H9 (cell line): Measurements from ENCODE around the gene FFAR3. TPM values are rescaled to one million over a fixed set of nuclear protein-coding genes. Genes with fewer than 3 reads are reported as not detected.

Source experiments
- DNase-seq: peaks from one replicate; pipeline ENCODE4 v3.0.0-alpha.2; 2017
- H2AFZ ChIP-seq: one replicate; pipeline ENCODE4 v1.6.1; 2013; ENCODE audit warnings: mild to moderate bottlenecking, low read length, control low read depth, moderate library complexity
- H2AK5ac ChIP-seq: 2 replicates; pipeline ENCODE4 v1.6.1; 2013; ENCODE audit warnings: low read length, control low read depth, mixed read lengths; ENCODE audit not compliant: insufficient read length
- H2BK120ac ChIP-seq: one replicate; pipeline ENCODE4 v1.6.1; 2013; ENCODE audit warnings: low read depth, mild to moderate bottlenecking, low read length, control low read depth, inconsistent platforms; ENCODE audit not compliant: poor library complexity, severe bottlenecking
- H2BK12ac ChIP-seq: 2 replicates; pipeline ENCODE4 v1.6.1; 2013; ENCODE audit warnings: low read length, control low read depth, mixed read lengths, low read depth; ENCODE audit not compliant: insufficient read length
- H2BK15ac ChIP-seq: 2 replicates; pipeline ENCODE4 v1.6.1; 2013; ENCODE audit warnings: low read depth, low read length, control low read depth
- H2BK20ac ChIP-seq: one replicate; pipeline ENCODE4 v1.6.1; 2013; ENCODE audit warnings: low read depth, mild to moderate bottlenecking, low read length, control low read depth, inconsistent platforms; ENCODE audit not compliant: poor library complexity, severe bottlenecking
- H2BK5ac ChIP-seq: 2 replicates; pipeline ENCODE4 v1.6.1; 2013; ENCODE audit warnings: low read length, control low read depth, mixed read lengths; ENCODE audit not compliant: insufficient read length
- H3K14ac ChIP-seq: 2 replicates; pipeline ENCODE4 v1.6.1; 2013; ENCODE audit warnings: low read length, control low read depth; ENCODE audit not compliant: insufficient read depth
- H3K18ac ChIP-seq: 2 replicates; pipeline ENCODE4 v1.6.1; 2013; ENCODE audit warnings: low read depth, mild to moderate bottlenecking, mixed read lengths, low read length, control low read depth; ENCODE audit not compliant: insufficient read length
- H3K23ac ChIP-seq: 2 replicates; pipeline ENCODE4 v1.6.1; 2013; ENCODE audit warnings: low read length, control low read depth, mixed read lengths, low read depth; ENCODE audit not compliant: insufficient read length
- H3K23me2 ChIP-seq: 2 replicates; pipeline ENCODE4 v1.6.1; 2013; ENCODE audit warnings: low read depth, mild to moderate bottlenecking, mixed read lengths, low read length, control low read depth; ENCODE audit not compliant: insufficient read length, poor library complexity, severe bottlenecking
- H3K27ac ChIP-seq: 2 replicates; pipeline ENCODE4 v1.5.1; 2013; ENCODE audit warnings: low read length, control low read depth, mixed read lengths, low read depth; ENCODE audit not compliant: insufficient read length
- H3K27me3 ChIP-seq: 2 replicates; pipeline ENCODE4 v1.6.1; 2013; ENCODE audit warnings: low read length, control low read depth, inconsistent platforms; ENCODE audit not compliant: insufficient read depth
- H3K4ac ChIP-seq: 2 replicates; pipeline ENCODE4 v1.6.1; 2013; ENCODE audit warnings: low read depth, mild to moderate bottlenecking, control low read depth, inconsistent platforms, low read length, moderate library complexity
- H3K4me1 ChIP-seq: 2 replicates; pipeline ENCODE4 v1.6.1; 2013; ENCODE audit warnings: low read length, control low read depth, inconsistent platforms; ENCODE audit not compliant: insufficient read depth
- H3K4me2 ChIP-seq: 2 replicates; pipeline ENCODE4 v1.6.1; 2013; ENCODE audit warnings: low read length, control low read depth, mixed read lengths; ENCODE audit not compliant: insufficient read length, insufficient read depth
- H3K56ac ChIP-seq: 2 replicates; pipeline ENCODE4 v1.6.1; 2013; ENCODE audit warnings: low read depth, mild to moderate bottlenecking, mixed read lengths, low read length, control low read depth; ENCODE audit not compliant: insufficient read length
- H3K79me1 ChIP-seq: 2 replicates; pipeline ENCODE4 v1.6.1; 2013; ENCODE audit warnings: low read depth, mild to moderate bottlenecking, moderate library complexity, low read length, control low read depth, inconsistent platforms; ENCODE audit not compliant: insufficient read depth, poor library complexity, severe bottlenecking
- H3K79me2 ChIP-seq: 2 replicates; pipeline ENCODE4 v1.6.1; 2013; ENCODE audit warnings: low read length, control low read depth, inconsistent platforms; ENCODE audit not compliant: insufficient read depth
- H3K9ac ChIP-seq: 2 replicates; pipeline ENCODE4 v1.6.1; 2013; ENCODE audit warnings: low read length, control low read depth, mixed read lengths; ENCODE audit not compliant: insufficient read length; ENCODE audit errors: extremely low read depth
- H3K9me3 ChIP-seq: one replicate; pipeline ENCODE4 v1.6.1; 2013; ENCODE audit warnings: low read depth, low read length, inconsistent platforms; ENCODE audit not compliant: control insufficient read depth
- H3T11ph ChIP-seq: one replicate; pipeline ENCODE4 v1.6.1; 2013; ENCODE audit warnings: mild to moderate bottlenecking, low read length, control low read depth, inconsistent platforms
- H4K20me1 ChIP-seq: one replicate; pipeline ENCODE4 v1.6.1; 2013; ENCODE audit not compliant: control insufficient read depth, insufficient read length, insufficient read depth
- H4K5ac ChIP-seq: 2 replicates; pipeline ENCODE4 v1.6.1; 2013; ENCODE audit warnings: low read depth, mild to moderate bottlenecking, mixed read lengths, low read length, control low read depth; ENCODE audit not compliant: insufficient read length
- H4K8ac ChIP-seq: replicated peaks from 2 replicates; pipeline ENCODE4 v1.6.1; 2013; ENCODE audit warnings: low read length, control low read depth, mixed read lengths, low read depth; ENCODE audit not compliant: insufficient read length
- H4K91ac ChIP-seq: 2 replicates; pipeline ENCODE4 v1.6.1; 2013; ENCODE audit warnings: low read depth, mild to moderate bottlenecking, moderate library complexity, mixed read lengths, low read length, control low read depth; ENCODE audit not compliant: insufficient read length
- H3K27ac Mint-ChIP-seq, 3 experiments: 2 replicates in 2 of 3; 3 replicates in 1 of 3; pipeline ENCODE4 v1.8.0; 2020 to 2021; ENCODE audit warnings: mixed read lengths in 3 of 3, mild to moderate bottlenecking in 1 of 3, moderate library complexity in 1 of 3
- H3K27me3 Mint-ChIP-seq: 2 replicates; pipeline ENCODE4 v1.8.0; 2021; ENCODE audit warnings: low read depth, mild to moderate bottlenecking, moderate library complexity, mixed read lengths
- H3K36me3 Mint-ChIP-seq, 3 experiments: 2 replicates in 2 of 3; 3 replicates in 1 of 3; pipeline ENCODE4 v1.8.0; 2020 to 2021; ENCODE audit warnings: low read depth in 3 of 3, mixed read lengths in 3 of 3; ENCODE audit not compliant: insufficient read depth in 1 of 3
- H3K4me1 Mint-ChIP-seq, 2 experiments: 2 replicates each; pipeline ENCODE4 v1.8.0; 2020; ENCODE audit warnings: mixed read lengths in 2 of 2
- H3K4me3 Mint-ChIP-seq, 2 experiments: 2 replicates in 1 of 2; 3 replicates in 1 of 2; pipeline ENCODE4 v1.8.0; 2020 to 2021; ENCODE audit warnings: mild to moderate bottlenecking in 2 of 2, mixed read lengths in 2 of 2, moderate library complexity in 1 of 2
- H3K9me3 Mint-ChIP-seq, 2 experiments: 2 replicates in 1 of 2; 3 replicates in 1 of 2; pipeline ENCODE4 v1.8.0; 2020; ENCODE audit warnings: mild to moderate bottlenecking in 2 of 2, mixed read lengths in 2 of 2, moderate library complexity in 1 of 2
- WGBS: extraction: QIAGEN DNeasy Blood & Tissue Kit; methylation state at CpG from one replicate; pipeline ENCODE4 v1.1.7; 2013; ENCODE audit warnings: missing lambda C conversion rate, low lambda C conversion rate, mixed read lengths; ENCODE audit not compliant: insufficient read length; ENCODE audit errors: extremely low coverage; 5-methylcytosine and 5-hydroxymethylcytosine counted together
- total RNA-seq: library from RNA; stranded (reverse); gene quantifications from 2 replicates; pipeline ENCODE4 v1.2.1, GENCODE V29; 2021
- TF ChIP-seq, protein P1 (sequence below): fragments of 200-600 bp; sonication (generic); conservative IDR thresholded peaks from 3 replicates; pipeline ENCODE4 v1.8.0; 2021; ENCODE audit warnings: antibody characterized with exemption, mild to moderate bottlenecking

FFAR3 gene
- total RNA-seq, 1 experiment from 2014 or later = not detected

DNA sequence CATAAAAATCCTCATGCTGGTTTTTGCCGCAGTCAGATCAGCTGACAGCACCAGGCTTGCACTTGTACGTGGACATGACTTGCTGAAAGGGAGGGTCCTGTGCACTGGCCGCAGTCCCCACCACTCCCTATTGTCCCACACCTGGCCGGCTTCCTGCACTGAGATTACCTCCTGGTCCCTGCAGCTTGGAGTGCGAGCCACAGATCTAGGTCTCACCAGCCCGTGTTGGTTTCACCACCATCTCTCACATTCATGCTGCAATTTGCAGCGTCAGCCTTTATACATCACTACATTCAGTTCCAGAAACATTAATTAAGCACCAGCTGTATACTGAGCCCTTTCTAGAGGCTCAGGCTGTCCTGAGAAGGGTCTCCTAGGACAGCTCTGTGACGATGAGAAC is 44.2 kb upstream of the FFAR3 start:
- Histone ChIP-seq H2BK12ac (no peak overlapping the region), H3K23me2 (no peaks in the 10 kb centered on the region), H4K20me1 (no peaks in the 10 kb centered on the region), H2AK5ac (no peak overlapping the region), H3K27me3 (no peaks in the 10 kb centered on the region), H3K9ac (no peak overlapping the region), H2AFZ (no peak overlapping the region), H3K9me3 (no peaks in the 10 kb centered on the region), H3K79me2 (no peaks in the 10 kb centered on the region), H3K4me1 (no peaks in the 10 kb centered on the region), H3K23ac (no peak overlapping the region), H2BK20ac (no peak overlapping the region), H4K5ac (no peak overlapping the region), H3K4ac (no peak overlapping the region), H4K91ac (no peak overlapping the region), H3K4me2 (no peak overlapping the region), H3K14ac (no peak overlapping the region), H4K8ac (no peak overlapping the region), H3K79me1 (no peaks in the 10 kb centered on the region), H3T11ph (no peak overlapping the region), H2BK5ac (no peak overlapping the region), H2BK15ac (no peak overlapping the region), H2BK120ac (no peak overlapping the region), H3K56ac (no peak overlapping the region), H3K27ac (no peak overlapping the region), H3K18ac (no peak overlapping the region)
- Mint-ChIP-seq H3K4me1 (no peaks in the 10 kb centered on the region), H3K36me3 (peaks cover 0 to 2% (median 0%) of the 10 kb centered on the region in 3 experiments; a peak in 1 of 7 replicates), H3K27me3 (no peaks in the 10 kb centered on the region; the same call in 1 of the 2 replicates), H3K27ac (no peak overlapping the region), H3K9me3 (no peaks in the 10 kb centered on the region), H3K4me3 (no peak overlapping the region)
- no CpG with 5 or more reads among the region's 8 CpGs for WGBS
- DNase-seq = no peak
- TF ChIP-seq, protein P1, sequence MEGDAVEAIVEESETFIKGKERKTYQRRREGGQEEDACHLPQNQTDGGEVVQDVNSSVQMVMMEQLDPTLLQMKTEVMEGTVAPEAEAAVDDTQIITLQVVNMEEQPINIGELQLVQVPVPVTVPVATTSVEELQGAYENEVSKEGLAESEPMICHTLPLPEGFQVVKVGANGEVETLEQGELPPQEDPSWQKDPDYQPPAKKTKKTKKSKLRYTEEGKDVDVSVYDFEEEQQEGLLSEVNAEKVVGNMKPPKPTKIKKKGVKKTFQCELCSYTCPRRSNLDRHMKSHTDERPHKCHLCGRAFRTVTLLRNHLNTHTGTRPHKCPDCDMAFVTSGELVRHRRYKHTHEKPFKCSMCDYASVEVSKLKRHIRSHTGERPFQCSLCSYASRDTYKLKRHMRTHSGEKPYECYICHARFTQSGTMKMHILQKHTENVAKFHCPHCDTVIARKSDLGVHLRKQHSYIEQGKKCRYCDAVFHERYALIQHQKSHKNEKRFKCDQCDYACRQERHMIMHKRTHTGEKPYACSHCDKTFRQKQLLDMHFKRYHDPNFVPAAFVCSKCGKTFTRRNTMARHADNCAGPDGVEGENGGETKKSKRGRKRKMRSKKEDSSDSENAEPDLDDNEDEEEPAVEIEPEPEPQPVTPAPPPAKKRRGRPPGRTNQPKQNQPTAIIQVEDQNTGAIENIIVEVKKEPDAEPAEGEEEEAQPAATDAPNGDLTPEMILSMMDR = no peak
